GM21529 (cell line): ENCODE measurements around the gene CRYGS.
"Not testable (repeated sequence)": the region's sequence is repeated elsewhere in the genome, so short reads cannot be mapped to it uniquely, and the experiment has no call there.

Source experiments
- ATAC-seq: cut with Tn5 transposase; IDR thresholded peaks from one replicate; pipeline ENCODE4 v1.9.1; 2021; ENCODE audit not compliant: unreplicated experiment

Gene CRYGS

DNA sequence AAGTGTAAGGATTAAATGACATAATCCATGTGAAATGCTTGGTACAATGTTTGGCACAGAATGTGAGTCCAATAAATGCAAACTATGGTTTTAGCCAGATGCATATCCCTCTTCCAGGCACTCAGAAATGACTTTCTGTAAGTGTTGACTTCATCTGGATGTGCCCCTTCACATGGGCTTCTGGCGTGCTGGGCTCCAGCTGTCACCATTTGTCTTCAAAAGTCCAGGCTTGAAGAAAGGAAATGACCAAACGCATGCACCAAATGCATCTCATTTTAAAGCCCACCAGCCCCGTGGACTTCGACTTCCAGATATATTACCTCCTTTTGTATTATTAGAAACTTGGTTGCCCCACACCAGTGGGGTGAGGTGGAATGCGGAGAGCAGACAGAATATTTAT is 23.7 kb downstream of the CRYGS start:
- no peak for ATAC-seq

- ATAC-seq: peak; percentile 33
Observed at GRCh38 chr3:186519021-186519658, 25.0 kb downstream of the CRYGS start.

GRCh38 chr3:186517218-186517617 is 27.0 kb downstream of the CRYGS start:
- no peak for ATAC-seq

DNA sequence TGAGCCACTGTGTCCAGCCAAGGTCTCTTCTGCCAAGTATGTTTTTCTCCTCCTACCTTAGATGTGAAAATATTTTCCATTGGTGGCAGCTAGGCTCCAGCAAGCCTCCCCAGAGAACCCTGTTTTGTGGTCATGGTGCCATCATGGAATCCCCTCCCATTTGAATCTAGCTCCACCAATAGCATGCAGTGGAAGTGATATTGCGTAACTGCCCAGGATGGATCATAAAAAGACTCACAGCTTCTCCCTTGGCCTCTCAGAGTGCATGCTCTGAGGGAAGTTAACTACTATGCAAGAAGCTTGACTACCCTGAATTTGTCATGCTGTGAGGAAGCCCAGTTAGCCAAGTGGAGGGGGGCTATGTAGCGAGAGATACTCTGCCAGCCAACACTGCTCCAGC is 27.5 kb downstream of the CRYGS start:
- ATAC-seq: no peak

DNA sequence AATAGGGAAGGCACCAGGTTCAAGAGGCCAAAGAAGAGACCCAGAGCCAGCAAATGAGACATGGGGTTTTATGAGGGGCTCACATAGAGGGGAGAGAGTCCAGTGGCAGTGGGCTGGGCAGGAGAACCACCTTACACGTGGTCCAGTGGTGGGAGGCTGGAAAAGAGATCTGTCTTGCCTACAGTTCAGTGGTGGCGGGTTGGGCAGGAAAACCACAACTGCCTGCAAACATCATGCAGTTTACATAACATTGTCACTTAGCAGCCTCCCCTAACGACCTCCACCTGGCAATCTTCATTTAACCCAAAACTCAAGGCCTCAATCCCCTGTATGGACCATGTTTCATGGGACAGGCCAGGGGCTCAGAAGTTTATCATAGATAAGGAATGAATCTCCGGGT is 29.1 kb downstream of the CRYGS start:
- ATAC-seq: no peak

DNA sequence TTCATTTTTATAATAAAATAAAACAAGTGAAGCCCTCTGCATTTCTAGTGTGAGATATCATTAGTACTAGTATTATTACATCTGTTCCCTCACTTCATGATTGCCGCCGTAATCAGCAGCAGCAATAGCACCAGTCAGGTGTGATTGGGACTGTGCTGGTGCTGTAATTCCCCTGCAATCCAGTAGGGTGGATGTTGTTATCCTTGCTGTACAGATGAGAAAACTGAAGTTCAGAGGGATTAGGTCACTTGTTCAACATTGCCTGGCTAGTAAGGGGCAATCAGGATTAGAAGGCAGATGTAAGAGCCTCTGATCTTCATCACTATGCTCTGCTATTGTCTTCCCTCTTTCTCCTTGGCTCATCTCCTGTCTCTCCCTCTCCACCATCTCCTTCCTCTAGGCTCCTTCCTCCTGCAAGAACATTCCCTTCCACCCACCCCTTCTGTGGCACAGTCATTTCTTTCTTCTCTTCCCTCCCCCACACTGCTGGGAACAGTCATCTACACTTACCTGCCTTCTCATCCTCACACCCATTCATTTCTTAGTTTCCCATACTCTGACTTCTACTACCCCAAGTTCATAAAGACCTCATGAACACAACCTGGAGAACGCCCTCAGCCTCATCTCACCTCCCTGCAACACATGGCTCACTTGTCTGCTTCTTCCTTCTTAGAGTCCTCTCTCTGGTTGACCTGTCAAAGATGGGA is 29.7 kb downstream of the CRYGS start:
- ATAC-seq: no peak

DNA sequence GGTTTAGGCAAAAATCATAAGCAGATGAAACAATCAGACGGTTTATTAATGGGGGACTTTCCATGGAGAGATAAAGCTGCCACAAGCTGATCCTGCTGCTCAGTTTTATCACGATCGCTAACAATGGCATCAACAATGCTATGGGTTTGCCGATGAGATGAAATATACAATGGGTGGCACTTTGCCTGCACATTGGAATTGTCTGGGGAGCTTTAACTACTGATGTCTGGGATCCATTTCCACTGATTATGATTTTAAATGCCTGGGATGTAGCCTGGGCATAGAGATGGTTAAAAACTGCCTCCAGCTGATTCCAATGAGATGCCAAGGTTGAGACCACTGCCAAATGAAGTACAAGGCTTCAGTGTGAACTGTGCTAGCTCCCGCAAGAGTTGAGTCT is 30.8 kb downstream of the CRYGS start:
- ATAC-seq: no peak

DNA sequence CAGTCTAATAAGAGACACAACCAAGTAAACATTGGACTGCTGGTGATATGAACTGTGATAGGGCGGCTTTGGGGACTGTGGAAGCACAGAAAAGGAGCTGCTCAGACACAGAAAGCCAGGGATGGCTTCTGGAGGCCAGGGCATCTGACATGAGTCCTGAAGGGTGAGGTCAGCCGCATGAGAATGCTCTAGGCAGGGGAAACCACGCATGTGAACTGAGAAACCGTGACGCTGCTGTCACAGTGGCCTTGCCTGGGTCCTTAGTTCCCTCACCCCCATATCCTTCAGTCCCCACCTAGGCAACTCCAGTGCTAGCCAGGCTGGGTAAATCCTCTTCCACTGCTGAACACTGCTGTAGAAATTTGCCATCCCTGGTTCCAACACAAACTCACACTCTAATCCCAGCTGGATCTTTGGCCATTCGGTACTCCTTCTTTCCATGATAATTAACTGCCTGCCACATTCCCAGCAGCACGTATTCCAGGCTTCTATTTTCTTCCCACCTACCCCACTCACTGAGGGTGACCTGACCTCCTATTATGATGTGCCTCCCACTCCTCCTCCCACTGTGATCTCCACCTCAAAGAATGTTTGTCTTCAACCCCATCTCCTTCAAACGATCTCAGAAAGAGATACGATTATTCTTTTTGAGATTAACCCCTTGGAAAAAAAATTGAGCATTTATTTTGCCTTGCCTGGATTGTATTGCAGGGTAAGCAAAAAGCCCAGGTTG is 31.4 kb downstream of the CRYGS start:
- no peak for ATAC-seq

DNA sequence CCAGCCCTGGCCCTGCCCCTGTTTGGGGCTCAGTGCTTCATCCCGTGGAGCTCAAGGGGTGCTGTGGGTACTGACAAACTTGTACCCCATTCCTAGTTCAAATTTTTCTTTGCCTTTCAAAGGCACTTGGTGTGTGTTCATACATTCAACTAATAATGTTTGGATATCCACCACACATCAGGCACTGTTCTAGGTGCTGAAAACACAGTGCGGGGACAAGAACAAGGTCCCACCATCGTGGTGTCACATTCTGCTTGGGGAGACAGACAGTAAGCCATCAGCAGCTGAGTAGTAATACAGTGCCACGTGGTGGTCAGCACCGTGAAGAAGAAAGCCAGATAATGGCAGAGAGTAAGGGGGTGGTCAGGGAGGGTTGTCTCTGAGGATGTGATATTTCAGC is 32.5 kb downstream of the CRYGS start:
- ATAC-seq: no peak

DNA sequence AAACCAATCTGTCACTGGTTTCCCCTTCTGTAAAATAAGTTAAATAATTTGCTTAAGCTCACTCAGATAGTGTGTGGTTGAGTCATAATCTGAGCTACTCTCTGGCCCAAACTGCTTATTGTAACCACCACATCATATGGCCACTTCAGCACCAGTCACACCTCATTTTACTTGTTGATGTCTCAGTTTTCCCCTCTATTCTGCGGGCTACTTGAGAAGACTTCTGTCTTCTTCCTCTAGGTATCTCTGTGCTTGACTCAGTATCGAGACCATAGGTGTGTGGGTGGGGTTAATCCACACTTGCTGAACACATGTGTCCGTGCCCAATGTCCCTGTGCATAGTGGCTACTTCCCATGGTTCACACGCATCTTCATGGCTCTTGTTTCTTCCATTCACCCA is 32.9 kb downstream of the CRYGS start:
- ATAC-seq: peak; percentile 80

- peak; percentile 23 for ATAC-seq
Observed at GRCh38 chr3:186510374-186511079, 33.7 kb downstream of the CRYGS start.

GRCh38 chr3:186509423-186509822 is 34.8 kb downstream of the CRYGS start:
- no peak for ATAC-seq

GRCh38 chr3:186506857-186507256 is 37.3 kb downstream of the CRYGS start:
- ATAC-seq: no peak

DNA sequence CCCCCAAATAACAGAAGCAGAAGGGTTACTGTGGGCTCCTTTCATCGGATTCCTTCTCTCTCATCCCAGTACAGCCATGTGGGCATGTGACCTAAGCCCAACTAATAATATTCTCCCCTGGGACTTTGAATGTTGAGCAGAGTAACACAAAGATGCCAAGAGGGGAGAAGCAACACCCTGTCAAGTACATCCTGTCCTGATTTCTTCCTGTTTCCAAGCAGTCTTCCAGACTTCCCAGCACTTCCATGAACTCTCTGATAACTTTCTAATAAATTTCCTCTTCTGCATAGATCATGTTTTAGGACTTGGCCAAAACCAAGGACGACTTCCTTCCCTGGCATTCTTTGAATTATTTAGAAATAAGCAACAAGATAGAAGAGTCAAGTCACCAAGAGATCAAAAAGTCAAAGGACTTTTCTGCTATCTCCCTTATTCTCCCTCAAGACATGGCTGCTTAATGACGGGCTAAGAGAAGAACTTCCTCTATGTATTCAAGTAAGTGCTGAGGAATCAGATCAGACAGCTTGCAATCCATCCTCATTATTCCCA is 37.9 kb downstream of the CRYGS start:
- no peak for ATAC-seq

DNA sequence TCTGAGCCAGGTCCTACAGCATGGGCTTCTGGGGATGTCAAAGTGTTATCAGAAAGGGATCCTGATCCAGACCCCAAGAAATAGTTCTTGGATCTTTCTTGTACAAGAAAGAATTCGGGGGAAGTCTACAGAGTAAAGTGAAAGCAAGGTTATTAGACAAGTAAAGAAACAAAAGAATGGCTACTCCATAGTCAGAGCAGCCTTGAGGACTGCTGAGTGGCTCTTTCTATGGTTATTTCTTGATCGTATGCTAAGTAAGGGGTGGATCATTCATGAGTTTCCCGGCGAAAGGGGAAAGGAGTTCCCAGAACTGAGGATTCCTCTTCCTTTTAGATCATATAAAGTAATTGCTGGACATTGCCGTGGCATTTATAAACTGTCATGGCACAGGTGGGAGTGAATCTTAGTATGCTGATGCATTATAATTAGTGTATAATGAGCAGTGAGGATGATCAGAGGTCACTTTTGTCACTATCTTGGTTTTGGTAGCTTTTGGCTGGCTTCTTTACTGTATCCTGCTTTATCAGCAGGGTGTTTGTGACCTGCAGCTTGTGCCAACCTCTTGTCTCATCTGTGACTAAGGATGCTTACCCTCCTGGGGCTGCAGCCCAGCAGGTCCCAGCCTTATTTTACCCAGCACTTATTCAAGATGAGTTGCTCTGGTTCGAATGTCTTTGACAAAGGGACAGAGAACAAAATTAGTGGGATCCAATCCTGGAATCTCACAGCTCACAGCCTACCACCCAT is 41.0 kb downstream of the CRYGS start:
- no peak for ATAC-seq

DNA sequence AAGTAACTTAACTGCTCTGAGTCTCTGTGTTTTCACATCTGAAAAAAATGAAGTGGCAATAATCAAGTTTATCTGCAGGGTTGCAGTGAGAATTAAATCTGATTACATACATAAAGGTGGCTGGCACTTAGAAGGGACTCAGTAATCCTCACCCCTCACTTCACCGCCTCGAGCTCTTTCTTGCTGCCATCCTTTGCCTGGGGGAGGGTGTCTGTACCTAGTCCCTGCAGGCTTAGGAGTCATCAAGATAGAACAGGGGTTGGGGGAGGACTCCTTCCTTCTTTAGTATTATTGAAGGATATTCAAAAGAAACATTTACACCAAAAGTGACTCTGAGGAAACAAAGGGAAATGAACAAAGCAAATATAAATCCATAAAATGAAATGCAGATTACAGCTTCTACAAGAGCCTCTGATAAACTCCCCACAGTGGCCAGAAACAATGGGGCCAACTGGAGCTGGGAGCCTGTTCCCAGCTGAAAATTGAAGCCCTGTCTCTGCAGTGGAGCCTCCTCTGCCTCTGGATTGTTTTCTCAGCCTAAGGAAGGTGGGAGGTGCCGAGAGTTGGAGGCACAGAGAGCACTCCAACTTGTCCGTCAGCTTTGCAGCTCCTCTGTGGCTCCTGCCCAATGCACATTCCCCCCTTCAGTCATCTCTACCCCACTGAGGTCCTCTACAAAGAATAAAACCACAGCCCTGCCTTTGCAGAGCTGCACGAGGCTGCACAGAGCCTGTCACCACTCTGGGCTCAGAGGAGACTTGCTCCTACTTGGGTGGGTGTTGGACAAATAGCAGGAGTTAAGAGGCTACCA is 41.8 kb downstream of the CRYGS start:
- no peak for ATAC-seq

GRCh38 chr3:186499949-186500348 is 44.2 kb downstream of the CRYGS start:
- not testable (repeated sequence) for ATAC-seq

DNA sequence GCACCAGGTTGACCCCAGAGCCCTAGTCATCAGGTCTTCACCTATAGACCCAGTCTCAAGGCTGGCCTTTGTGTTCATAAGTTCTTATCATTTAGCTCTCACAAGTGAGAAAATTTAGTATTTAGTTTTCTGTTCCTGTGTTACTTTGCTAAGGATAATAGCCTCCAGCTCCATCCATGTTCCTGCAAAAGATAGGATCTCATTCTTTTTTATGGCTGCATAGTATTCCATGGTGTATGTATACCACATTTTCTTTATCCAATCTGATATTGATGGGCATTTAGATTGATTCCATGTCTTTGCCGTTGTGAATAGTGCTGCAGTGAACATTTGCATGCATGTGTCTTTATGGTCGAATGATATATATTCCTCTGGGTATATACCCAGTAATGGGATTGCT is 46.2 kb downstream of the CRYGS start:
- not testable (repeated sequence) for ATAC-seq

DNA sequence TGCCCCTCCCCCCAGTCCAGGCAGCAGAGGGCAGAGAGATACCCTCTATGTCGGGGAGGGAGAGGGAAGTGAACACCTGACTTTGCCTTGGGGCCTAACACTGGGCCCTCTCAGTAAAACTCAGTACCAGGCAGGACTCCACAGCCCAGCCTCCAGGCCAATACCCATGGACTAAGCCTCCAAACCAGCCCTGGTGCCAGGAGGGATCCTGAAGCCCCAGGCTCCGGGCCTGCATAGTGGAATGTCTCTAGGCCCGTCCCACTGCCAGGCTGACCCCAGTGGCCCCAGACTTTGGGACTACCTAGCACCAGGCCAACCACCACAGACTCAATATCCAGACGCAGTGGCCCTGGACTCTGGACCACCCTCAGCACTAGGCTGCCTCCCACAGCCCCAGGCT is 46.6 kb downstream of the CRYGS start:
- no peak for ATAC-seq

GRCh38 chr3:186496635-186497034 is 47.5 kb downstream of the CRYGS start:
- ATAC-seq: no peak
